Stimulated activated CD8-positive, alpha-beta memory T cell treated with anti-CD3 and anti-CD28 coated beads, Interleukin-15, amount 100 ng/mL, for 4 hours (primary cell): Measurements from ENCODE around the gene DNASE1L2.

Experiments used
- DNase-seq, 2 donors: peaks; one replicate each; pipeline ENCODE4 v3.0.0-alpha.2; 2020; ENCODE audit warnings: low read depth in 2 of 2

DNASE1L2 gene

GRCh38 chr16:2287916-2288547 lies 51.8 kb downstream of the DNASE1L2 start:
- no peak for DNase-seq
